Natural killer cell (primary cell): ENCODE measurements around the gene NAPA. TPM values are rescaled to one million over a fixed set of nuclear protein-coding genes. Genes with fewer than 3 reads are reported as not detected.

Experiments used
- ATAC-seq, 3 donors: fragments of 150-1000 bp in 2 of 3; fragments of 200-7000 bp in 1 of 3; cut with Tn5 transposase; 1 replicate in 1 of 3; 2 replicates in 2 of 3; pipeline ENCODE4 v1.10.0; 2021; ENCODE audit warnings: mild to moderate bottlenecking in 2 of 3, moderate library complexity in 2 of 3
- DNase-seq, 2 donors: peaks; one replicate each; pipeline versions ENCODE4 v3.0.0 to v3.0.0-alpha.2; 2013 to 2021; ENCODE audit warnings: mixed read lengths in 1 of 2
- H3K27ac ChIP-seq: one replicate; pipeline ENCODE4 v1.5.1; 2013; ENCODE audit warnings: mild to moderate bottlenecking, low read length
- H3K27me3 ChIP-seq: one replicate; pipeline ENCODE4 v1.6.1; 2013; ENCODE audit warnings: low read length; ENCODE audit not compliant: control insufficient read depth, insufficient read depth
- H3K36me3 ChIP-seq: one replicate; pipeline ENCODE4 v1.6.1; 2013; ENCODE audit warnings: low read length; ENCODE audit not compliant: control insufficient read depth, insufficient read depth
- H3K4me1 ChIP-seq: one replicate; pipeline ENCODE4 v1.6.1; 2013; ENCODE audit warnings: low read length; ENCODE audit not compliant: control insufficient read depth, insufficient read depth
- H3K4me3 ChIP-seq: one replicate; pipeline ENCODE4 v1.5.1; 2013; ENCODE audit warnings: low read length
- H3K9me3 ChIP-seq: one replicate; pipeline ENCODE4 v1.6.1; 2013; ENCODE audit warnings: low read length; ENCODE audit not compliant: control insufficient read depth, insufficient read depth
- H3K27ac Mint-ChIP-seq, 2 donors: one replicate each; pipeline ENCODE4 v1.8.0; 2022; ENCODE audit warnings: mild to moderate bottlenecking in 2 of 2, mixed read lengths in 2 of 2, moderate library complexity in 1 of 2
- H3K27me3 Mint-ChIP-seq, 2 donors: one replicate each; pipeline ENCODE4 v1.8.0; 2022; ENCODE audit warnings: low read depth in 2 of 2, mixed read lengths in 2 of 2
- H3K36me3 Mint-ChIP-seq: one replicate; pipeline ENCODE4 v1.8.0; 2022; ENCODE audit warnings: mixed read lengths
- H3K4me1 Mint-ChIP-seq, 2 donors: one replicate each; pipeline ENCODE4 v1.8.0; 2022; ENCODE audit warnings: mixed read lengths in 2 of 2
- H3K4me3 Mint-ChIP-seq: one replicate; pipeline ENCODE4 v1.8.0; 2022; ENCODE audit warnings: mild to moderate bottlenecking, moderate library complexity, mixed read lengths
- H3K9me3 Mint-ChIP-seq, 2 donors: one replicate each; pipeline ENCODE4 v1.8.0; 2022; ENCODE audit warnings: mixed read lengths in 2 of 2
- CTCF ChIP-seq: fragments of 200-600 bp; IDR thresholded peaks from one replicate; pipeline ENCODE4 v1.8.0; 2022; ENCODE audit warnings: antibody characterized with exemption
- WGBS: methylation state at CpG from one replicate; pipeline ENCODE4 v1.1.7; 2013; ENCODE audit warnings: missing lambda C conversion rate; ENCODE audit not compliant: insufficient coverage; 5-methylcytosine and 5-hydroxymethylcytosine counted together
- intact Hi-C: fragments of 100-400 bp; cut with micrococcal nuclease; formaldehyde crosslinking; loops from one replicate; pipeline ENCODE4 v1.14.2; 2022
- total RNA-seq, 4 donors: library from RNA; stranded (reverse); fragments of 120-200 nt in 1 of 4; gene quantifications; one replicate each; pipeline versions ENCODE4 v1.2.3 to v1.2.4, GENCODE V29; 2013 to 2022

Gene NAPA
- total RNA-seq, 3 donors from 2014 or later (not counting 1 experiment from before 2014, with no cell fraction given), result 192 to 215 (median 192) TPM

GRCh38 chr19:47458672-47459071 is 56.2 kb downstream of the NAPA start:
- no peak for ATAC-seq
- Histone ChIP-seq H3K27me3 (peaks cover 22% of the 10 kb centered on the region), H3K27ac (no peak overlapping the region), H3K4me3 (no peak overlapping the region), H3K36me3 (no peaks in the 10 kb centered on the region), H3K9me3 (peaks cover 6% of the 10 kb centered on the region), H3K4me1 (no peaks in the 10 kb centered on the region)
- H3K27ac Mint-ChIP-seq, result no peak overlapping the region
- H3K27me3 Mint-ChIP-seq, result peaks cover 21 to 22% of the 10 kb centered on the region in 2 donors
- intact Hi-C loops, result no loop called here
- no peak overlapping the region for H3K4me3 Mint-ChIP-seq
- 42% methylated on average over 5 of the region's 5 CpGs for WGBS
- no peak for TF ChIP-seq CTCF
- DNase-seq, result no peak
- peaks cover 0 to 2% of the 10 kb centered on the region in 2 donors for H3K9me3 Mint-ChIP-seq
- no peaks in the 10 kb centered on the region for H3K36me3 Mint-ChIP-seq
- H3K4me1 Mint-ChIP-seq, result no peaks in the 10 kb centered on the region

- 33% methylated on average over 77 of the region's 77 CpGs for WGBS
- H3K36me3 Mint-ChIP-seq, result no peaks in the 10 kb centered on the region
- ATAC-seq (no peak), DNase-seq (no peak)
- TF ChIP-seq CTCF, result no peak
- H3K4me1 Mint-ChIP-seq, result no peaks in the 10 kb centered on the region
- Histone ChIP-seq H3K4me1 (no peaks in the 10 kb centered on the region), H3K4me3 (no peak overlapping the region), H3K36me3 (no peaks in the 10 kb centered on the region), H3K9me3 (peaks cover 6% of the 10 kb centered on the region), H3K27ac (no peak overlapping the region), H3K27me3 (peaks cover 22% of the 10 kb centered on the region)
- no peak overlapping the region for H3K27ac Mint-ChIP-seq
- H3K4me3 Mint-ChIP-seq, result no peak overlapping the region
- intact Hi-C loops, result no loop called here
- peaks cover 0 to 2% of the 10 kb centered on the region in 2 donors for H3K9me3 Mint-ChIP-seq
- H3K27me3 Mint-ChIP-seq, result peaks cover 20 to 21% of the 10 kb centered on the region in 2 donors
Observed at GRCh38 chr19:47456721-47457474, 58.0 kb downstream of the NAPA start.

GRCh38 chr19:47450478-47450877 is 64.4 kb downstream of the NAPA start:
- ATAC-seq, result no peak
- H3K27ac Mint-ChIP-seq, result no peak overlapping the region
- peaks cover 19% of the 10 kb centered on the region for H3K27me3 ChIP-seq
- H3K4me1 Mint-ChIP-seq, result peaks cover 14 to 25% of the 10 kb centered on the region in 2 donors
- H3K4me3 Mint-ChIP-seq, result no peak overlapping the region
- H3K4me3 ChIP-seq, result no peak overlapping the region
- no peaks in the 10 kb centered on the region for H3K36me3 Mint-ChIP-seq
- WGBS, result 69% methylated on average over 6 of the region's 7 CpGs
- no peaks in the 10 kb centered on the region for H3K36me3 ChIP-seq
- no peak for TF ChIP-seq CTCF
- H3K9me3 Mint-ChIP-seq, result no peaks in the 10 kb centered on the region
- no peaks in the 10 kb centered on the region for H3K9me3 ChIP-seq
- peaks cover 48 to 51% of the 10 kb centered on the region in 2 donors for H3K27me3 Mint-ChIP-seq
- H3K27ac ChIP-seq, result no peak overlapping the region
- intact Hi-C loops, result no loop called here
- DNase-seq, result no peak
- peaks cover 22% of the 10 kb centered on the region for H3K4me1 ChIP-seq

GRCh38 chr19:47448360-47448727 is 66.5 kb downstream of the NAPA start:
- Mint-ChIP-seq H3K4me1 (peaks cover 35 to 46% of the 10 kb centered on the region in 2 donors), H3K27me3 (peaks cover 57 to 61% of the 10 kb centered on the region in 2 donors), H3K27ac (no peak overlapping the region), H3K9me3 (no peaks in the 10 kb centered on the region), H3K4me3 (peak overlapping the region; percentile 3), H3K36me3 (no peaks in the 10 kb centered on the region)
- Histone ChIP-seq H3K4me1 (peaks cover 36% of the 10 kb centered on the region), H3K4me3 (no peak overlapping the region), H3K27me3 (peaks cover 27% of the 10 kb centered on the region), H3K27ac (no peak overlapping the region), H3K36me3 (no peaks in the 10 kb centered on the region), H3K9me3 (no peaks in the 10 kb centered on the region)
- no peak for TF ChIP-seq CTCF
- WGBS, result 32% methylated on average over 9 of the region's 9 CpGs
- DNase-seq, result no peak
- no peak for ATAC-seq
- intact Hi-C loops, result no loop called here
